ENCODE data around the gene DCUN1D2.

The DCUN1D2 gene

GRCh38 chr13:113519556-113519955 is 29.0 kb upstream of the DCUN1D2 start:
- no peak for DNase-seq (ENCODE audit: low read depth, low spot score)

GRCh38 chr13:113518076-113518803 is 27.7 kb upstream of the DCUN1D2 start:
- no peak for DNase-seq (ENCODE audit: low read depth, low spot score)

GRCh38 chr13:113514847-113515246 is 24.3 kb upstream of the DCUN1D2 start:
- no peak for DNase-seq (ENCODE audit: low read depth, low spot score)

GRCh38 chr13:113513761-113514160 is 23.2 kb upstream of the DCUN1D2 start:
- DNase-seq (ENCODE audit: low read depth, low spot score): no peak

GRCh38 chr13:113511361-113511760 is 20.9 kb upstream of the DCUN1D2 start:
- no peak for DNase-seq (ENCODE audit: low read depth, low spot score)

GRCh38 chr13:113510871-113511270 is 20.4 kb upstream of the DCUN1D2 start:
- no peak for DNase-seq (ENCODE audit: low read depth, low spot score)

- no peak for DNase-seq (ENCODE audit: low read depth, low spot score)
These were observed 19.5 kb upstream of the DCUN1D2 start for GRCh38 chr13:113509989-113510388.

- no peak for DNase-seq (ENCODE audit: low read depth, low spot score)
These were observed 18.2 kb upstream of the DCUN1D2 start for GRCh38 chr13:113508521-113509254.

- DNase-seq (ENCODE audit: low read depth, low spot score): no peak
These were observed 17.2 kb upstream of the DCUN1D2 start for GRCh38 chr13:113507505-113508345.

- no peak for DNase-seq (ENCODE audit: low read depth, low spot score)
These were observed 16.4 kb upstream of the DCUN1D2 start for GRCh38 chr13:113506871-113507388.

GRCh38 chr13:113506025-113506685 is 15.6 kb upstream of the DCUN1D2 start:
- DNase-seq (ENCODE audit: low read depth, low spot score): no peak

- no peak for DNase-seq (ENCODE audit: low read depth, low spot score)
These were observed 12.2 kb upstream of the DCUN1D2 start for GRCh38 chr13:113502686-113503085.

GRCh38 chr13:113500530-113501265 is 10.2 kb upstream of the DCUN1D2 start:
- DNase-seq (ENCODE audit: low read depth, low spot score): no peak

- DNase-seq (ENCODE audit: low read depth, low spot score): no peak
These were observed 9.4 kb upstream of the DCUN1D2 start for GRCh38 chr13:113499936-113500335.

- no peak for DNase-seq (ENCODE audit: low read depth, low spot score)
These were observed 8.4 kb upstream of the DCUN1D2 start for GRCh38 chr13:113498905-113499304.

GRCh38 chr13:113497217-113497616 is 6.7 kb upstream of the DCUN1D2 start:
- no peak for DNase-seq (ENCODE audit: low read depth, low spot score)

GRCh38 chr13:113495494-113496210 is 5.1 kb upstream of the DCUN1D2 start:
- DNase-seq (ENCODE audit: low read depth, low spot score): no peak

- no peak for DNase-seq (ENCODE audit: low read depth, low spot score)
These were observed 2.9 kb upstream of the DCUN1D2 start for GRCh38 chr13:113493315-113493951.

GRCh38 chr13:113491982-113492381 is 1.5 kb upstream of the DCUN1D2 start:
- DNase-seq (ENCODE audit: low read depth, low spot score): no peak
